Stimulated activated CD4-positive, alpha-beta T cell treated with anti-CD3 and anti-CD28 coated beads, Interleukin-4, amount 100 ng/mL, for 24 hours (primary cell): ENCODE data around the gene FAM107B.

Experiments
- DNase-seq: peaks from one replicate; pipeline ENCODE4 v3.0.0-alpha.2; 2020

The FAM107B gene

GRCh38 chr10:14572811-14573210 is 201.9 kb downstream of the FAM107B start:
- DNase-seq = no peak

GRCh38 chr10:14571866-14572507 is 202.7 kb downstream of the FAM107B start:
- DNase-seq = peak; percentile 66

GRCh38 chr10:14570800-14571199 is 203.9 kb downstream of the FAM107B start:
- DNase-seq = no peak

- peak; percentile 39 for DNase-seq
Observed at GRCh38 chr10:14569274-14570060, 205.2 kb downstream of the FAM107B start.

GRCh38 chr10:14567421-14567820 is 207.3 kb downstream of the FAM107B start:
- DNase-seq = no peak

GRCh38 chr10:14566498-14566897 is 208.2 kb downstream of the FAM107B start:
- no peak for DNase-seq

GRCh38 chr10:14565199-14565598 is 209.5 kb downstream of the FAM107B start:
- no peak for DNase-seq

- DNase-seq = peak; percentile 48
Observed at GRCh38 chr10:14564268-14564744, 210.4 kb downstream of the FAM107B start.

GRCh38 chr10:14563359-14563940 is 211.2 kb downstream of the FAM107B start:
- no peak for DNase-seq

- no peak for DNase-seq
Observed at GRCh38 chr10:14563076-14563336, 211.7 kb downstream of the FAM107B start.

- no peak for DNase-seq
Observed at GRCh38 chr10:14562218-14563075, 212.2 kb downstream of the FAM107B start.

- peak; percentile 44 for DNase-seq
Observed at GRCh38 chr10:14560791-14561765, 213.6 kb downstream of the FAM107B start.

- DNase-seq = peak; percentile 76
Observed at GRCh38 chr10:14560274-14560673, 214.4 kb downstream of the FAM107B start.

GRCh38 chr10:14558025-14558424 is 216.7 kb downstream of the FAM107B start:
- no peak for DNase-seq

- DNase-seq = no peak
Observed at GRCh38 chr10:14557567-14557966, 217.1 kb downstream of the FAM107B start.

GRCh38 chr10:14556285-14556956 is 218.3 kb downstream of the FAM107B start:
- DNase-seq = peak; percentile 38

GRCh38 chr10:14555807-14556206 is 218.9 kb downstream of the FAM107B start:
- DNase-seq = no peak

GRCh38 chr10:14554491-14555205 is 220.0 kb downstream of the FAM107B start:
- no peak for DNase-seq

GRCh38 chr10:14554091-14554490 is 220.6 kb downstream of the FAM107B start:
- no peak for DNase-seq

GRCh38 chr10:14553448-14553847 is 221.2 kb downstream of the FAM107B start:
- no peak for DNase-seq

GRCh38 chr10:14552015-14552414 is 222.7 kb downstream of the FAM107B start:
- DNase-seq = no peak
